A673 (cell line): ENCODE results near the gene GNAT2.

ENCODE experiments used
- CTCF ChIP-seq: fragments of 300-800, 200-600 bp; sonication (generic); conservative IDR thresholded peaks from 2 replicates; pipeline ENCODE4 v1.5.1; 2017; ENCODE audit warnings: low read depth, mild to moderate bottlenecking, antibody characterized with exemption, low read length, moderate library complexity, mixed read lengths
- EZH2 ChIP-seq: fragments of 200-600 bp; sonication (generic); IDR thresholded peaks from 2 replicates; pipeline ENCODE4 v1.6.1; 2017; ENCODE audit warnings: borderline replicate concordance, low read depth, mild to moderate bottlenecking, mixed read lengths, antibody characterized with exemption, low read length; ENCODE audit not compliant: poor library complexity, severe bottlenecking

- no peak for TF ChIP-seq CTCF
- no peak for TF ChIP-seq EZH2
These were observed 3.5 kb upstream of the GNAT2 start for GRCh38 chr1:109622895-109623294.
